Activated CD8-positive, alpha-beta memory T cell treated with anti-CD3 and anti-CD28 coated beads for 48 hours (primary cell): ENCODE data around the gene MBP.
A peak's percentile ranks its signal among the peaks of the same experiment; 100 is the strongest.

ENCODE experiments used
- DNase-seq, 3 experiments: peaks; one replicate each; pipeline ENCODE4 v3.0.0-alpha.2; 2020; ENCODE audit warnings: low read depth in 2 of 3, low spot score in 2 of 3

MBP gene

DNA sequence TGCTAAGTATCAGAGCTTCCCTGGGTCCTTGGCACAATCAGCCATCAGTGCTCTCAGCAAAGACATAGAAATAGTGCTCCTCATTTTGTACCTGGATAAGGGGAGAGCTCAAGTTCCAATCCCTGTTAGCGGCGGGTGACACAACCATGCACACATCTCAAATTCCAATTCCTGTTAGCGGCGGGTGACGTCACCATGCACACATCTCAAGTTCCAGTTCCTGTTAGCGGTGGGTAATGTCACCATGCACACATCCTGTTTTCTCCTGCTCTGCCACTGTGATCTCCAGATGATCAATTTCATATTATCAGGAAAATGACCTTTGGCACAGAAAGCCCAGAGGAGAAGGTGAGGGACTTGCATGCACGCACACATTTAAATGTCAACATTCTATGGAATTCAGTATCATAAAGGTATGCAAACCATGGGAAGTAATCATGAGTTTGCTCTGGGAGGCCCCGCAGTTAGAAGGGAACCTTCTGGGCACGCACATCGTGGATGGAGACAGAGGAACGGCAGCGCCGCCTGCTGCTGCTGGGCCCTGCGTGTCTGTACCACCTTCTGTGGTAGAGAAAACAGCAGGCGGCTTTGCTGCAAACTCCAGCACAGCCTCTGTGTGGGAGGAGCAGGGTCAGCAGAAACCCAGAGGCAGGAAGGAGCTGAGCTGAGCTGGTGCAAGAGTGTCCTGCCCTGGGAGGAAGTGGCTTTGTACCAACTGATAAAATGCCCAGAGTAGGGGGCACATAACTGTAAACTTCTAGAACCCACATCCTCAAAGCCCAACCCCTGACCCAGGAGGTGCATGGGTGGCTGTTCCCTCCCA is 77.8 kb downstream of the MBP start:
- peak in 1 of 3 experiments; percentile 61 for DNase-seq

GRCh38 chr18:77054288-77054605 is 78.3 kb downstream of the MBP start:
- no peak for DNase-seq

DNA sequence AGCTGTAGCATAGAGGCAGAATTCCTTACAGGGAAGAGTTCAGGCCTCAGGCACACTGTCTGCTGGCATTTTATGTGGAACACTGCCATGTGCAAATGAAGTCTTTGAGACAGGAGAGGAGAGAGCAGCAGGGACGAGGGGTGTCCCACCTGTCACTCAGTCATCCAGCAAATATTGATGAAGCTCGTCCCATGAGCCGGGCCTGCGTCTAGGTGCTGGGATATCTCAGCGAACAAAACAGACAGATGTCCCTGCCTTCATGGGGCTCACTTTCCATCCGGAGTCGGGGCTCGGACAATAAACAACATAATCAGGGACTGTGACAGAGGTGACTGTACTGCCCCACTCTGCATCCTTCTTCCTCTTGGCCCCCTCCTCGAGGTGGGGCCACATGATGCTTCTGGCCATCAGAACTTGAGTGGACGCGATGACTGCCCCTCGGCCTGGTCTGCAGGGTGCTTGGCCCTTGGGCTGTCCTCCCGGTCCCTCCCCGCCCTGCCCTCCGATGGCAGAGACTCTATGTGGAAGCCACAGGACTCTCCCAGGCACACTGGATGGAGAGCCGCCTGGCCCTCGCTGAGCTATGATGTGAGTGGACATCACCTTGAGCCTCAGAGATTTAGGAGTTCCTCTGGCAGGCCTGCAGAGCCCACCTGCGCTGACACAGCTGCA is 78.8 kb downstream of the MBP start:
- DNase-seq, result no peak

GRCh38 chr18:77052983-77053309 is 79.6 kb downstream of the MBP start:
- no peak for DNase-seq

GRCh38 chr18:77052297-77052982 is 80.1 kb downstream of the MBP start:
- DNase-seq, result no peak

DNA sequence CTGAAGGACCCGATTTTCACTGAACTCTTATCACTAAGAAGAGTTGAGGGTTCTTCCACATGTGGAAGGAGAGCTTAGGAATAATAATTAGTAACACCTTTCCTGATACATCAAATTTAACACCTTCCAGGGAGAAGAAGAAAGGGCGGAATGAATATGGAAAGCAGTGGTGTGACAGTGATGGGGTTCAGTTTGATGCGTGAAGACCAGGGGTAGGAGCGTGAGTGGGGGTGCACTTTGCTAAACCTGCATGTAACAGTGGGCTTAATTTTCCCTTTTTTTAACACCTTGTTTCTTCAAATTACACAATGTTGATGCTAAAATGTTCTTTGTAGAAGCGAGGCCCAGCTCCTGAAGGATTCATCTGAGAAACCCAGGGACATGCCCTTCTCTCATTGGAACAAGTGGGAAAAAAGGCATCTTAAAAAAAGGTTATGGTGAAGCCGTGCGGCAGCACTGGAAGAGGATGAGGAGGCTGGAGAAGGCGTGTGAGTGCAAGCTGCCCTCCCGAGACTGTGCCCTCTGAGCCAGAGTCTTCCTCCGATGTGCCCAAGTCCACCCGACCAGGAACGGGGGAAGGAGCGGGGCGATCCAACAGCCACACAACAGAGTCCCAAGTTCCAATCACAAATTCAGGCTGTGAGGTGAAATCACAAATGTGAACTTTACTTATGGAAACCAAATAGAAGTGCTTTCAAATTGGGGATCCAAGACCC is 80.8 kb downstream of the MBP start:
- no peak for DNase-seq

DNA sequence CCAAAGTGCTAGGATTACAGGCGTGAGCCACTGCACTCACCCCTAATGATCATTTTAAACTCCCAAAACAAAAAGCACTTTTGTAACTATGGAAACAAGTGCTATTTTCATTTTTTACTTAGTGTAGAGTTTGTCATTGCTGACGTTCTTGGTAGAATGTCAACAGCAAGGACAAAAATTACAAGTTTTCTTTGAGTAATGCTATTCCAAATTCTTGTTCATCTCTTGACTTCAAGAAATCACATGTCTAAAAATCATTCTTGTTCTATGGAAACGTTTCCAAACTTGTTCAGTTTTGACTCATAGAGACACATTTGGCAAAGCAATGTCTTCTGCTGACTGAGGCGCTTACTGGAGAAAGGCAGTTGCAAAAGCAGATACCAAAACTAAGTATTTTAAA is 82.6 kb downstream of the MBP start:
- no peak for DNase-seq

DNA sequence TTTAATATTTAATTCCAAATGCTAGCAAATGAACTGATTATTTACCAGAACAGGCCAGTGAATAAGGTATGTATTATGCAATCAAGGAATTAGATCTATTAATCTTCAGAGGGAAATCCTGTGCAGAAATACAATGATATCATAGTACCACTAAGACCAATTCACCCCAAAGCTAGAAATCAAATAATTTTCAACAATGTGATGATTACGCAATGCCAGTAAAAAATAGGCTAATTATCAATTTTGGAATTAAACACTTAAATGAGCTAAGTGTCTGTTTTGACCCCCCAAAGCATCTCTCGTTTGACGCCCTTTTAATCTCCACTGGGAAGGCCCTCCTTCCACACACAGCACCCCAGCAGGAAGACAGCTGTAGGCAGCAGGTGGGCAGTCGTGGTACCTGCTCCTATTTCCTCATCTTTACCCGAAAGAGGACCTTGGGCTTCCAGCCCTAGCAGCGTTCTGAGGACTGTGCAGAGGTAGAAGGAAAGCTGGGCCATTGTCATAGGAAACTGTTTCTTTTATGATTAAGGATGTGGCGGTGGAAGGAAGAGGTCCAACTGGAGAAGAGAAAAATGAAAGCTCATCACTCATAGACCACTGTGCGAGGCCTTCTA is 84.7 kb downstream of the MBP start:
- no peak for DNase-seq

GRCh38 chr18:77046994-77047393 is 85.6 kb downstream of the MBP start:
- no peak for DNase-seq

DNA sequence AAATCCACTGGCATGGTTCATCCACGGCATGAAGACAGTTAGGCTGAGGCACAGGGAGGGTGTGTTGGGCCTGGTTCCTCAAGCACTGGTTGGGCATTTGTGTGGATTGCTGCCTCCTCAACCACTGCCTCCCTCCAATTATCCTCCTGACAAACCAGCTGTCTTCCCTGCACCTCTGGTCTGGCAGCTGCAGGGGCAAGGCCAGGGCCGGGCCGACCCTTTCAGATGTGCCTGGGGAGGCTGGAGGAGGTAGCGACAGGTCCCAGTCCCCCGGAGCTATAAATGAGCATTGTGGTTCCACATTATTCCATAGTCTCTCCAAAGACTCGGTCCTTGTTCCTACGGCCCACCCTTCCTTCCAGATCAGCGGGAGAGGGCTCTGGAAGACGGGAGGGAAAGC is 86.2 kb downstream of the MBP start:
- DNase-seq, result no peak

- no peak for DNase-seq
These were observed 86.9 kb downstream of the MBP start for GRCh38 chr18:77045677-77046076.

DNA sequence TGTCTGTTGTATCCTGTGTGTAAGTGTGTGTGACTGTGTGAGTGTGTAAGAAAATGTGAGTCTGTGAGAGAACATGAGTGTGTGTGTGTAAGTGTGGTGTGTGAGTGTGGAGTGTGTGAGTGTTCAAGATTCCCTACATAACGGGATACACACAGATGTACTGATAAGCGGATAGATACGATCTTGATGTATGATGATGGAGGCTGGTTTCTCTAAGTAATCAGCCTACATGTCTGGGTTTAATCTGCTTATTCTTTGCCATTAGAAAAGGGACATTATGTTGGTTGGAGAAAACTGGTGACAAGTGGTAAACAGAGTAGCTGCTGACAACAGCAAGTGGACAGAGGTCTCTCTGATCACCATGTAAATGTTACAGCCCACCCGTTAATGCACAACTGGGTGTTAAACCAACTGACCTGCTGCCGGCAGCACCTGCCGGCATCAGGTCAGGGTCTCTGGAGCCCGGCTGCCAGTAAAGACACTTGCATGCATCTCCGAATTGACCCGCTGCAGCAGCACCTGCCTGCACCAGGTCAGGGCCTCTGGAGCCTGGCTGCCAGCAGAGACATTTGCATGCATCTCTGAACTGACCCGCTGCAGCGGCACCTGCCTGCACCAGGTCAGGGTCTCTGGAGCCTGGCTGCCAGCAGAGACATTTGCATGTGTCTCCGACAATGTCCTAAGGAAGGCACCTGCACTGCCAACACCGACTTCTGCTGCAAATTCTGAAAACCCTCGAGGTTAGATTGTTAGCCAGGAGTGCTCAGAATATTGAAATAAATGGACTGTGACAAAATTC is 87.5 kb downstream of the MBP start:
- DNase-seq, result no peak

- DNase-seq, result no peak
These were observed 88.9 kb downstream of the MBP start for GRCh38 chr18:77043541-77044280.

GRCh38 chr18:77042583-77042982 is 90.0 kb downstream of the MBP start:
- DNase-seq, result no peak

DNA sequence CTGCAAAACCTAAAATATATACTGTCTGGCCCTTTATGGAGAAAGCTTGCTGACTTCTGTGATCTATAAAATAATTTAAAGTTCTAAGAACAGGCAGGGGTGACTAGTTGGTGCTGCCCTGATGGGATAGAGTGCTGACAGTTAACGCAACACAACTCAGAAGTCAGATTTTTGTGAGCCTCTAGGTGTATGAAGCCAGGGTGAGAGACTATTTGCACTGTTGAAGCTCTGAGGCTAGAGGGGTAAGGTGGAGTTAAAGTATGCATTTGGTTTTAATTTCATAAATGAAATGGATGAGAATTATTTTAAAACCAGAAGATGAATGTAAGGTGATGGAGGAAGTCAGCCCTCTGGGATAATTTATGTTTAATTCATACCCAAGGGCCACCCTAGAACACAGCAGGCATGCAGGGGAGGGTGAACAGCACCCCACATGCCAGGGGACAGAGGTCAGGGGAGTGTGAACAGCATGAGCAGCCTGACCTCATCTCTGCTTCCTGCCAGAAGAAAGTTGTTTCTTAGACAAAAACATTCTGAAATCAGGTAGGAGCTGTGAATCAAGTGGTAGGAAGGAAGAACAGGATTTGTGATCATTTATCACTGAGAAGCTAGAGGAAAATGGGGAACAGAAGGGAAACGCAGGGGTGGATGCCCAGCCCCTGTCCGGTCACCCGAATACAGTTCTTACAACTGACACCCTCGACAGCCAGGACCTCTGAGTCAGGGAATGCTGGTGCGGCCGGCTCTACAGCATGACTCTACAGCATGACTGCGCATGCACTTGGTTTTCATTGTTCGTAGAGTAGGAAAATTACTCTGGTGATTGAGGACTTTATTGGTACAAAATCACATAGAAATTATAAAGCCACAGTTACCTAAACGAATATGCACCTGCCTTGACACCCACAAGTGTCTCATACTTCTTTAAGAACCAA is 93.1 kb downstream of the MBP start:
- no peak for DNase-seq

GRCh38 chr18:77038182-77038858 is 94.3 kb downstream of the MBP start:
- no peak for DNase-seq

- DNase-seq, result no peak
These were observed 95.0 kb downstream of the MBP start for GRCh38 chr18:77037567-77037966.
